ENCODE results near the gene SCGB1C2. TPM values are rescaled to one million over a fixed set of nuclear protein-coding genes. Genes with fewer than 3 reads are reported as not detected.

The SCGB1C2 gene
- total RNA-seq, 1 donor from 2014 or later, result not detected

DNA sequence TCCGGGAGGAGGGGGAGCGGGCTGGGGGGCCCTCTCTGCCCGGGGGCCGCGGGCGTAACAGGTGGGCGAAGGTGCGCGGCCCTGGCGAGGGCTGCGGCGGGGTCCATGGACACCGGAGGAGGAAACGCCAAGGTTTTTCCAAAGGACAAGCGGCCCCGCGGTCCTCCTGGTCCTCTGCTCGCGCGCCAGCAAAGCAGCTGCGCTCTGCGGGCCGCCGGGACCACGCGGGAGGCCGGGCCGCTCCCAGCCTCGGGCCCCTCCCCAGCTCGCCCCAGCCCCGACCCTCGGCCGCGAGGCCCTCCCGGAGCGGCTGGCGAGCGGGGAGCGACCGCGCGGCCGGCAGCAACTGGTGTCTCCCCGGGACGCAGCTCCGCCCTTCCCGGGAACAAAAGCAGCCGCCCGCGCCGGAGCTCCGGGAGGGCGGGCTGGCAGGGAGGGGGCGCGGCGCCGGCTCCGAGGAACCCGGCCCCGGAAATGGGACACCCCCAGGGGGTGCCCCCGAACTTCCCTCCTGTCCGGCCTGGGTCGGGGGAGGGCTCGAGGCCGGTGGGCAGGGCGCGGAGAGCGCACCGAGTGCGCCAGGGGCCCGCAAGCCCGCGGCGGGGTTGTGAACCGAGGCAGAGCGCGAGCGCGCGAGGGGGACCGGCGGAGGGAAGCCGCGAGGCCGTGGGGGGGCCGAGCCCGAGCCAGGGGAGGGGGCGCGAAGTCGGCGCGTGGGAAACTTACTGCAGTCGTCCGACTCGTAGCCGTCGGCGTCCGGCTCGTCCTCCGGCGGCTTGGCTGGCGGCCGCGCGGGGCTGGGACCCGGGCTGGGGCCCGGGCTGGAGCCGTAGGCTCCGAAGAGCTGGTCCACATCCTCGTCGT lies 43.2 kb downstream of the SCGB1C2 start:
- Mint-ChIP-seq H3K9me3 (ENCODE audit: low read depth) (no peaks in the 10 kb centered on the region), H3K4me3 (ENCODE audit: unreplicated experiment) (no peak overlapping the region), H3K27ac (ENCODE audit: unreplicated experiment) (no peak overlapping the region), H3K27me3 (ENCODE audit: low read depth) (peaks cover 47% of the 10 kb centered on the region), H3K36me3 (ENCODE audit: low read depth) (no peaks in the 10 kb centered on the region), H3K4me1 (ENCODE audit: low read depth) (peaks cover 6% of the 10 kb centered on the region)
- no peak for DNase-seq (ENCODE audit: low spot score)
- TF ChIP-seq, protein P1, sequence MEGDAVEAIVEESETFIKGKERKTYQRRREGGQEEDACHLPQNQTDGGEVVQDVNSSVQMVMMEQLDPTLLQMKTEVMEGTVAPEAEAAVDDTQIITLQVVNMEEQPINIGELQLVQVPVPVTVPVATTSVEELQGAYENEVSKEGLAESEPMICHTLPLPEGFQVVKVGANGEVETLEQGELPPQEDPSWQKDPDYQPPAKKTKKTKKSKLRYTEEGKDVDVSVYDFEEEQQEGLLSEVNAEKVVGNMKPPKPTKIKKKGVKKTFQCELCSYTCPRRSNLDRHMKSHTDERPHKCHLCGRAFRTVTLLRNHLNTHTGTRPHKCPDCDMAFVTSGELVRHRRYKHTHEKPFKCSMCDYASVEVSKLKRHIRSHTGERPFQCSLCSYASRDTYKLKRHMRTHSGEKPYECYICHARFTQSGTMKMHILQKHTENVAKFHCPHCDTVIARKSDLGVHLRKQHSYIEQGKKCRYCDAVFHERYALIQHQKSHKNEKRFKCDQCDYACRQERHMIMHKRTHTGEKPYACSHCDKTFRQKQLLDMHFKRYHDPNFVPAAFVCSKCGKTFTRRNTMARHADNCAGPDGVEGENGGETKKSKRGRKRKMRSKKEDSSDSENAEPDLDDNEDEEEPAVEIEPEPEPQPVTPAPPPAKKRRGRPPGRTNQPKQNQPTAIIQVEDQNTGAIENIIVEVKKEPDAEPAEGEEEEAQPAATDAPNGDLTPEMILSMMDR (IDR thresholded peaks at IDR 0.05), result no peak

DNA sequence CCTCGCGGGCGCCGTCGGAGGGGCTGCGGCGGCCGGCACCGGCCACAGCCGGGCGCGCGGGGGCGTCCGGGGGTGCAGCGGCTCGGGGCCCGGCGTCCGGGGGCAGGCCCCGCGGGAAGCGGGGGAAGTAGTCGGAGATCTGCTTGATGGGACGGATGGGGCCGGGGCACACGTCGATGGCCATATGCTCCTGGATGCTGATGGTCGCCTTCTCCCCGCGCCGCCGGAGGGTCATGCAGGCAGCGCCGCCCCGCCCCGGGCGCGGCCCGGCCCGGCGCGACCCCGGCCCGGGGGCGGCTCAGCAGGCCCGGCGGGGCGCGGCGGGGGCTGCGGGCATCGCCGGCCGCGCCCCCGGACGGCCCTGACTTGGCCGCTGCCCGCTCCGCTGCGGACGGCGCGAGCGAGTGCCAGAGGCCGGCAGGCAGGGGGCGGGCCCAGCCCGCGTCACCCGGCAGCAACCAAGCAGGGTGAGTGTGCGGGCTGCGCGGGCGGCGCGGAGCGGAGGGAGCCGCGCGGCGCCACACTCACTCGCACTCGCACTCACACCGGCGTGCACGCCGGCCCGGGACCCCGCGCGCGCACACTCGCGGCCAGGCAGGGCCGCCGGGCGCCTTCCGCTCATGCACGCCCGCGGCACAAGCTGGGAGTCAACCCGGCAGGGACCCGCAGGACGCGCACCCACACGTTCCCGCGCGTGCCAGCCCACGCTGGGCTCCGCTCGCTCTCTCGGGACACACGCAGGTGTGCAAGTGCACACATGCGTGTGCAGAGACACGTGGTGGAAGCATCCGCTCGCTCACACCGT lies 44.1 kb downstream of the SCGB1C2 start, which contains the start of gene DOC2B:
Gene DOC2B, minus strand, starts transcription at position 406 of the 805 bp plus-strand sequence. Its CDS starts 171 bp downstream, at position 235.
- DNase-seq (ENCODE audit: low spot score), result no peak
- no peaks in the 10 kb centered on the region for H3K9me3 Mint-ChIP-seq (ENCODE audit: low read depth)
- TF ChIP-seq, protein P1 (IDR thresholded peaks at IDR 0.05), result peak; percentile 14
- H3K4me1 Mint-ChIP-seq (ENCODE audit: low read depth), result peaks cover 6% of the 10 kb centered on the region
- H3K4me3 Mint-ChIP-seq (ENCODE audit: unreplicated experiment), result peak within 1 kb of the TSS; percentile 53
- peaks cover 54% of the 10 kb centered on the region for H3K27me3 Mint-ChIP-seq (ENCODE audit: low read depth)
- no peaks in the 10 kb centered on the region for H3K36me3 Mint-ChIP-seq (ENCODE audit: low read depth)
- H3K27ac Mint-ChIP-seq (ENCODE audit: unreplicated experiment), result no peak within 1 kb of the TSS

DNA sequence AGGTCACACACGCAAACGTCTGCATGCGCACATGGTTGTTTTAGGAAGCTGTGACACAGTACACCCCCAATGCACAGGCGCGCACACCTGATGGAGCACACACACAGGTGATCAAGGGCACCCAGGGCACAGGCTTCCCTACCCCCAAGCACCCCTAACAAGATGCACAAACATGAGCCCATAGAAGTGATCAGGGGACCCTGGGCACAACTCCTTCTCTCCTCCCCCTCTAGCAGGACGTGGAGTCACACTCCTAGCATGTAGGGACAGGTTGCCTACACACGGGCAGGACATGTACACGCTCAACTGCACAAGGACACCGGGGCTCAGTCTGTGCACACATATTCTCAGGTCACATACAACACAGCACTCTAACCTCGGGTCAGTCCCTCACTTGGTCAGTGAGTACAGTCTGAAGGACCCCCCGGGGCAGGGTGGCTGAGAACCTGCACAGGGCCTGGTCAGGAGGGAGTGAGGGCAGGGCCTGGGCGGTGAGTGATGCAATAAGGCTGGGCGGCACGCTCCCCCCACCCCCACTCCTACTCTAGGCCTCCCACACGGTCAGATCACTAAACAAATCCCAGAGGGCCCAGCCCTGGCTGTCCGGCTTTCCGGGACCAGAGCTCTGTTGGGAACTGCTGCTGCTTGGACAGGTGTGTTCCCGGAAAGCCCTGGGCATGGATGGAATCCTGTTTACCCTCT lies 44.8 kb downstream of the SCGB1C2 start:
- Mint-ChIP-seq H3K4me3 (ENCODE audit: unreplicated experiment) (peak overlapping the region; percentile 53), H3K4me1 (ENCODE audit: low read depth) (peaks cover 6% of the 10 kb centered on the region), H3K36me3 (ENCODE audit: low read depth) (no peaks in the 10 kb centered on the region), H3K27me3 (ENCODE audit: low read depth) (peaks cover 55% of the 10 kb centered on the region), H3K27ac (ENCODE audit: unreplicated experiment) (no peak overlapping the region), H3K9me3 (ENCODE audit: low read depth) (no peaks in the 10 kb centered on the region)
- TF ChIP-seq, protein P1 (IDR thresholded peaks at IDR 0.05), result no peak
- no peak for DNase-seq (ENCODE audit: low spot score)

DNA sequence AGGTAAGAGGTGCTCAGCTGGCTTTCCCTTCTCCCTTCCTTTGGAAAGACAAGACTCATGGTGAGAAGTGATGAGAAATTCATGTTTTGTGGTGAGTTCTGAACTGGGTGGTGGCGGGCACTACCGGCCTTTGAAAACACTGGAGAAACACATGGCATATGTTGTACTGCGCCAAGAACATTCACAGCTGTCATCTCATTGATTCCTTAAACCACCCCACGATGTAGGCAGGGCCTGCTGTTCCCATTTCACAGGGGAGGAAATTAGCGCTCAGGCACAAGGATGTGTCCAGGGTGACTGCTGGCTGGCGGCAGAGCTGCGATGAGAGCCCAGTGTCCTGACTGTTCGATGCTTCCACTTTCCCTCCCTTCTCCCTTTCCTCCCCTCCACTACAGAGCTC lies 45.7 kb downstream of the SCGB1C2 start:
- no peak for DNase-seq (ENCODE audit: low spot score)
- Mint-ChIP-seq H3K4me1 (ENCODE audit: low read depth) (peaks cover 6% of the 10 kb centered on the region), H3K36me3 (ENCODE audit: low read depth) (no peaks in the 10 kb centered on the region), H3K9me3 (ENCODE audit: low read depth) (no peaks in the 10 kb centered on the region), H3K4me3 (ENCODE audit: unreplicated experiment) (no peak overlapping the region), H3K27ac (ENCODE audit: unreplicated experiment) (no peak overlapping the region), H3K27me3 (ENCODE audit: low read depth) (peaks cover 47% of the 10 kb centered on the region)
- TF ChIP-seq, protein P1 (IDR thresholded peaks at IDR 0.05), result no peak

All from chondrocyte (in vitro differentiated cells).